HG02571 (cell line): ENCODE data around the gene VPS51.
A peak's percentile ranks its signal among the peaks of the same experiment; 100 is the strongest.
"Not testable (repeated sequence)": the region's sequence is repeated elsewhere in the genome, so short reads cannot be mapped to it uniquely, and the experiment has no call there.

ENCODE experiments used
- ATAC-seq: cut with Tn5 transposase; IDR thresholded peaks from one replicate; pipeline ENCODE4 v1.9.1; 2021; ENCODE audit warnings: mild to moderate bottlenecking, moderate library complexity; ENCODE audit not compliant: unreplicated experiment

The VPS51 gene

GRCh38 chr11:65118097-65118837 is 22.3 kb downstream of the VPS51 start:
- ATAC-seq, result no peak

DNA sequence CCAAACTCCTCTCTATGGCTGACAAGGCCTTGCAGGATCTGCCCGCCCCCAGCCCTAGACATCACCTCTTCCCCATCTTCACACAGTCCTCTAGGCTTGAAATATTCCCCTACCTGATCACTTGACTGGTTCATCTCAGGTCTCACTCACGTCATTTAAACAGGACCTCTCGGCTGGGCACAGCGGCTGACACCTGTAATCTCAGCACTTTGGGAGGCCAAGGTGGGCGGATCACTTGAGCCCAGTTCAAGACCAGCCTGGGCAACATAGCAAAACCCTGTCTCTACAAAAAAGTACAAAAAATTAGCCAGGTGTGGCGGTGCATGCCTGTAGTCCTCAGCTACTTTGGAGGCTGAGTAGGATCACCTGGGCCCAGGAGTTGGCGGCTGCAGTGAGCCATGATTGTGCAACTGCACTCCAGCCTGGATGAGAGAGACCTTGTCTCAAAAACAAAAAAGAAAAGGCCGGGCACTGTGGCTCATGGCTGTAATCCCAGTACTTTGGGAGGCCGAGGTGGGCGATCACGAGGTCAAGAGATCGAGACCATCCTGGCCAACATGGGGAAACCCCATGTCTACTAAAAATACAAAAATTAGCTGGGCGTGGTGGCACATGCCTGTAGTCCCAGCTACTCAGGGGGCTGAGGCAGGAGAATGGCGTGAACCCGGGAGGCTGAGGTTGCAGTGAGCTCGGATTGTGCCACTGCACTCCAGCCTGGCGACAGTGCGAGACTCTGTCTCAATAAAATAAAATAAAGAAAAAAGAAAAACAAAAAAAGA is 23.1 kb downstream of the VPS51 start:
- not testable (repeated sequence) for ATAC-seq

DNA sequence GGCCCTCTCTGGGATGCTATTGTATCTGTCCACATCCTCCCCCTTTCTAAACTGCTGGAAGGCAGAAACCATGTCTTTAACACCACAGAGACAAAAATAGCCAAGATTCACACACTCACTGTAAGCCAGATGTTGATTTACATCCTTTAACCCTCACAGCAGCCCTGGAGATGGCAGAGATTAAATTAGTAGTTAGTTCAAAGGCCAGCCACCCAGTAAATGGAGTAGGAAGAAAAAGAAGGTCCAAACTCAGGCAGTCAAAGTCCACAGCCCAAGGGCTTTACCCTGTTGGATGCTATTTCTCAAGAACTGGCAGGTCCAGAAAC is 23.6 kb downstream of the VPS51 start:
- no peak for ATAC-seq

- no peak for ATAC-seq
Measured at GRCh38 chr11:65120831-65121230, 24.8 kb downstream of the VPS51 start.

- ATAC-seq, result no peak
Measured at GRCh38 chr11:65121447-65121864, 25.4 kb downstream of the VPS51 start.

- ATAC-seq, result peak; percentile 61
Measured at GRCh38 chr11:65121865-65122696, 26.1 kb downstream of the VPS51 start, which contains the start of the genes FAU and MRPL49. TSS of gene FAU (minus strand) at chr11:65122134. CDS start at chr11:65121813, 321 bp downstream. TSS of gene MRPL49 (plus strand) at chr11:65122321. CDS start at chr11:65122347, 26 bp downstream.

DNA sequence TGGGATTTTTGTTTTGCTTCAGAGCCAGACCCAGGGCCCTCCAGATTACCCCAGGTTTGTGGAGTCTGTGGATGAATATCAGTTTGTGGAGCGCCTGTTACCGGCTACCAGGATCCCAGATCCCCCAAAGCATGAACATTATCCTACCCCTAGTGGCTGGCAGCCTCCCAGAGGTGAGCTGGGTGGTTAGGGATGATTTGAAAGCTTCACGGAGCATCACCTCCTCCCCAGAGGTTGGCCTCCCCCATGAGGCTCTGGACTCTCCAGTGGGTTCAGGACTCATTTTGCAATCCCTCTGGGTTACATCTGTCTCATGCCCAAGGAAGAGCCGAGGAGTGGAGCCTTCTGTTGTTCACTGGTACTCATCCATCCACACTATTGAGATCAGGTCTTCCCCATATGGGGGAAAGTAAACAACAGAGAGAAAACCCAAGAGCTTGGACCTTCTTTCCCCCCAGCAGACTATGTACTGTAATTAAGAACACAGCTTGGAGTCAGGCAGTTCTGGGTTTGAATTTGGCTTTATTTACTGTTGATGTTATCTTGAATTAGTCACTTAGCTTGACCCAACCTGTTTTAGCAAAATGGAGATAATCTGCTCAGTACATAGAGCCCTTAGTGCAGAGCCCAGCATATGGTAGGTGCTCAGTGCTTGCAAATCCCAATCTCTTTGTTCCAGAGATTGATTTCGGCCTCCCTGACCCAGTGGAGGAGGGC is 28.6 kb downstream of the VPS51 start:
- ATAC-seq, result no peak

DNA sequence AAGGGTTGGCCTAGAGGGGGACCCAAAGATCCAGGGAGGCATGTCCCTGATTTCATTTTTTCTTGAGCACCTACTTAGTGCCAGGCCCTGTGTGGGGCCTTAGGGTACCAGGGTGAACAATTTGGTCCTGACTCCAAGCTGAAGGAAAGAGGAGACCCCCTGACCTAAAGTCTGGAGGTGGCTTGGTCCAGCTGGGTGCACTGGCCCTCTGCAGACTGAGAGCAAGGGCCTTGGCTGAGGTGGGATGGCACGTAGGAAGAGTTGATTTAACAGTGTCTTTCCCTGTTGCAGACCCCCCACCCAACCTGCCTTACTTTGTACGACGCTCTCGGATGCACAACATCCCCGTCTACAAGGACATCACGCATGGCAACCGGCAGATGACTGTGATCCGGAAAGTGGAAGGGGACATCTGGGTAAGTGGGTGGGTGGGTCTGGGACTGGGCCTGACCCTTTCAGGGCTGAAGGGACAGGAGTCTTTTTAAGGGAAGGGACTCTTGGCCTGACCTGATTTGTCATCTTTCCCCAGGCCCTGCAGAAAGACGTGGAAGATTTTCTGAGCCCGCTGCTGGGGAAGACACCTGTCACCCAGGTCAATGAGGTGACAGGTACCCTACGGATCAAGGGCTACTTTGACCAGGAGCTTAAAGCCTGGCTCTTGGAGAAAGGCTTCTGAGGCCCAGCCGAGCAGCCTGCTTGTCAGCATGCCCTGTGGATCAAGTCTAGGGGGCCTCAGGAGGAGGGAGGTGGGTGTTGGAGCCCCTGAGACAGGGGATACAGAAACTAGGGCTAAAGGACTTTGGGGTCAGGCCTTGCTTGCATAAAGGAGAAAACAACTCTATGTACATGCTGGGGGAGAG is 29.4 kb downstream of the VPS51 start:
- ATAC-seq, result no peak

DNA sequence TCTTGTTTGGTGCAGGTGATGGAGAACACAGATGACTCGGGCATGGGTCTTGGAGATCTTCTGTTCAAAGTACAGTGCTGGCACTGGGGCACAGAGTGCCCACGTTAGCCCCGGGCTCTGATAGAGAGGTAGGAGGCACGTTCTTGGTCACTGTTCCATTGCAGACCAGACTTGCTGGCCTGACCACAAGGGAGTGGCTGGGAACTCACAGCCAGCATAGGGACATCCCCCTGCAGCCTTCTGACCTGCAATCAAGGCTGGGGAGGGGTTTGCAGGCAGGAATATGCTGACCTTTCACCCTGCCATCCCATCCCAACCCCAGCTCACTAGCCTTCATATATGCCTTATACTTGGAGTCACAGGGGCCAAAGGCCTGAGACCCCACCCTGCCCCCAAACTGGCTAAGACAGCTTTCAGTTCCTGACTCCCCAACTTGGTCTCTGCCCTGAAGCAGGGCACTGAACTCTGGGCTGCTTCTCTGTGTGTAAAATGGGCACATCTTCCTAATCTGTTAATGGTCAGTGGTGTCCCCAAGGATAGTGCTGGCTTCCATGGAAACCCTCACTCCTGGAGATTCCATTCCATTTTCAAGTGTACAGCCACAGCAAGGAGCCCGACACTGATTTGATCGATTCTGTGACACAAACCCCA is 30.7 kb downstream of the VPS51 start:
- ATAC-seq, result no peak

DNA sequence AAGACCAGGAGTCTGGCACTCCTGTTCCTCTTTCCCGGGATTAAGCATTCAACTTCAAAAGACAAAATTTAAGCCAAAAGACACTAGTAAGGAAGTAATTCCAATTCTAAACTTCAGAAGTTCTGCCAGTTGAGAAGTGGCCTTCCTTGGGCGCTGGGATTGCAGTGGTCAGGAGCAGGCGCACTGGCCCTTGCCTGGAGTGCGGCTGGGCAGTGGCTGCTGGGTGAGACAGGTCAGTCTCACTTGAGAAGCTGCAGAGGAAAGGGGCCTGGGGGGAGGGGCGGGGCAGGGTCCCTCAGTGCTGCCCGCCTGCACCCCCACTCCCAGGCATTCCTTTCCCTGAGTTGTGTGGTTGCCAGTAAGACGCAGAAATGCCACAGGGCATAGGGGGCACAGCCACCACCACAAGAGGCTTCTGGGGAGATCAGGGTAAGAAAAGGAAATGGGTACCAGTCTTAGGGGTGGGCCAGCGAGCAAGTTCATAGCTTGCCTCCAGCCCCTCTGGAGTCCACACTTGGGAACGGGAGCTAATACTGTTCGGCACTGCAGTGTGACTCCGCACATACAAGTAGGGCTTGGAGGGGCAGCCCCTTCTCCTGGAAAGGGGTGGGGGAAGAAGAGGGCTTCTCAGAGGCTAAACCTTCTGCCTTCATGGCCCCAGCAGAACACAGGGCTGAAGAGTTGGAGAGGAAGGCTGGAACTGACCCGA is 31.6 kb downstream of the VPS51 start:
- ATAC-seq, result no peak

GRCh38 chr11:65128182-65129145 is 32.5 kb downstream of the VPS51 start:
- ATAC-seq, result no peak

- ATAC-seq, result no peak
Measured at GRCh38 chr11:65129649-65130441, 33.8 kb downstream of the VPS51 start.

DNA sequence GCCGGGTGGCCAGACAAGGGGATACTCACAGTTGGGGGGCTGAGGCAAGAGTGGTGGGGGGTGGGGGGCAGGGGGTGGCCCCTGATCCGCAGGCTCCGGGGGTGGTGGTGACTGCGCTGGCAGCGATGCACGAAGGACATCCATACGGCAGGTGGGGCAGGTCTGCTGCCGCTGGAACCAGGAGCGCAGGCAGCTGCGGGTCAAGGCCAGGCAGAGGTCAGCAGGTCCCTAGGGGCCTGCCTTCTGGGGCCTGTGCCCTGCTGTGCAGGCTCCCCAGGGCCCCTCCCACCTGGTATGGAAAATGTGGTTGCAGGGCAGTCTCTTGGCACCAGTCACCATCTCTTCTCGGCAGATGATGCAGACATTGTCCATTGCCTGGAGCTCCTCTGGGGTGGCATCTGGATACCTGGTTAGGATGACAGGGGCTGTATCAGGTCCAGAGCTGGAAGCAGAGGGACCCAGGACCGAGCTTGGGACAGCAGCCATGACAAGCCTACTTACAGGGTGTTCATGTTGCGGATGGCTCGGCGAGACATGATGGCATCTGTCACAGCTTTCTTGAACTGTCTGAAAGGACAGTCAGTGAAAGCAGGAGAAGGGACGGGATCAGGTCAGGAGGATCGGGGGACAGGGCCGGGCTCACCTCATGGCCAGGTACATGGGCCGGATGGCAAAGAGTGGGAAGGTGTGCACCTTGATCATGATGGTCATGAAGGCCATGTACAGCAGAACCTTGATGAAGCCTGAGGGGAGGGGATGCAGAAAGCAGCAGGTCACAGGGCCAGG is 34.8 kb downstream of the VPS51 start:
- ATAC-seq, result no peak

- ATAC-seq, result no peak
Measured at GRCh38 chr11:65131417-65131776, 35.4 kb downstream of the VPS51 start.

- no peak for ATAC-seq
Measured at GRCh38 chr11:65131895-65132237, 35.9 kb downstream of the VPS51 start.
